ENCODE measurements around the gene SLC22A15. TPM values are rescaled to one million over a fixed set of nuclear protein-coding genes. Genes with fewer than 3 reads are reported as not detected.
"Not testable (repeated sequence)": the region's sequence is repeated elsewhere in the genome, so short reads cannot be mapped to it uniquely, and the experiment has no call there.

The SLC22A15 gene
- polyA plus RNA-seq (ENCODE audit: insufficient read depth in 1 of 5, insufficient read length in 5 of 5, low replicate concordance in 1 of 5): 1 to 10 TPM; 2.8 to 5.2 (median 3.8) TPM
- long read RNA-seq, donor 1: 0 reads
- long read RNA-seq, donor 2: 0 reads
- long read RNA-seq, donor 3: 0 reads
- long read RNA-seq, donor 4: 0 reads
- long read RNA-seq, donor 5: 0 reads
- long read RNA-seq, donor 6, partial matches to known transcripts: 0 of 2 reads
- long read RNA-seq, donor 6, other reads (novel, unspliced or antisense): 0 of 2 reads
- long read RNA-seq, donor 7, full-length matches to known transcripts: 1 of 1 reads
- long read RNA-seq, donor 7, partial matches to known transcripts: 0 of 1 reads
- long read RNA-seq, donor 7, other reads (novel, unspliced or antisense): 0 of 1 reads
- long read RNA-seq, donor 8: 0 reads

DNA sequence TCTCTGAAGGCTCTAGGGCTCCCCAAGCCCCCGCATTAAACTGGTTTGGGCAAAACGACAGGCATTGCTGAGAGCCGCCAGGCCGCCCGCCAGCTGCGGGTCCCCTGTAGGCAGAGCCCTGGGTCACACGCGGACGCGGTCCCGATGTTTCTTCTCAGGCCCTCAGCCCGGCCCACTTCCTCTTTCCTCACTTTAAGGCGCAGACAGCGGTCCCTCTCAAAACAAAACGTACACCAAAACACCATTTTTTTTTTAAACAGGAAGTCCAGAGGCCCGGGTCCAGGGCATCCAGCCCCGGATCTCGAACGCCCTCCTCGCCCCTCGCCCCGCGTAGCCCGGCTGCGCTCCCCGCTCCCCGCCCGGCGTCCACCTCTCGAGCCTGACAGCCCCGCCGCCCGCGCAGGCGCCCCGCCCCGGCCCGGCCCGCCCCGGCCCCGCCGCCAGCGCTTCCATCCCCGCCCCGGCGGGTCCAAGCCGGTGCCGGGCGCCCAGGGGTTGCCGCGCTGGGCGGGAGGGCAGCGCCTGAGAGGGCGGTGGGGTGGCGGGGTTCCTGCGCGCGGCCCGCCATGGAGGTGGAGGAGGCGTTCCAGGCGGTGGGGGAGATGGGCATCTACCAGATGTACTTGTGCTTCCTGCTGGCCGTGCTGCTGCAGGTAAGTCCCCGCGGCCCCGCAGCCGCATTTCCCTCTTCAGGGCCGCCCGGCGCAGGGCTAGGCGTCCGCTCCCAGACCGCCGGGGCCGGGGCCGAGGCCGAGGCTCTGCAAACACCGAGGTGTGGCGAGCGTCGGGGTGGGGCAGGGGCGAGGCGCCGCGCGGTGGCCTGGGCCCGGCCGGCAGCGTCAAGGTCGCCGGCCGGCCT, at the start of gene SLC22A15:
Gene SLC22A15 (plus strand): TSS at position 452 of the 859 bp plus-strand sequence. CDS start 115 bp downstream, at position 567.
- DNase-seq: peak; percentile 56 to 74

GRCh38 chr1:115927971-115928370, 48.3 kb upstream of the SLC22A15 start:
- no peak for DNase-seq

DNA sequence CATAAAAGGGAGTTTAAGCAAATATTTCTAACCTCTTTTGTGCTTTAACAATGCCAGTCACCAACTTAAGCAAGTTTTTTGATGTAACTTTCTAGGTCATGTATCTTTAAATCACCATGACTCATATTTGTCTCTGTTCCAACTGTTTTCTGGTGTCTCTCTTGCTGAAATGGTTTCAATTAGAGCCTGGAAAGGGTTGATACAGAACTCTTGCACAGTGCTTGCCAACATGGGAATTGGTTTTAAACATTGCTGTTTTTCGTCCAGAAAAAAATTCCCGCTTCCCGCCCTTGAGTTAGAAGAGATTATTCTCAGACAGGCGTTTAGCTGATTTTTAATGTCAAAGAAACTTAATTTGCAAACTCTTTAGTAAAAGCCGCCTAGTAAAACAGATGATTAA, 46.4 kb upstream of the SLC22A15 start:
- DNase-seq: peak; percentile 9 to 16

DNA sequence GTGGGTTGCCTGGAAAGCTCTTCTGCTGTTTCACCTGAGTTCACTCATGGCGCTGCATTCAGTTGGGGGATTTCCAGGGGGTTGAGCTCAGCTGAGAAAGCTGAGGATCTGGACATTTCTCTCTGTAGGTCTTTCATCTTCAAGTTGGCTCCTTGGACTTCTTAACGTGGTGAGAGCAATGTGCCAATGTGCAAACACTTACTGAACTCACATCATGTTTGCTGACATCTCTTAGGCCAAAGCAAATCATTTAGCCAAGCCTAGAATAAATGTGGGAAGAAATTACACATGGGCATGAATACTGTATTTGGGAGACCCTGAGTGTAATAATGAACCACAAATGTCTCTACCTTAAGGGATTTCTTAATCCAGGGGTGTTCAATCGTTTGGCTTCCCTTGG, 42.7 kb upstream of the SLC22A15 start:
- no peak for DNase-seq

GRCh38 chr1:115939455-115939854, 36.9 kb upstream of the SLC22A15 start:
- no peak for DNase-seq

DNA sequence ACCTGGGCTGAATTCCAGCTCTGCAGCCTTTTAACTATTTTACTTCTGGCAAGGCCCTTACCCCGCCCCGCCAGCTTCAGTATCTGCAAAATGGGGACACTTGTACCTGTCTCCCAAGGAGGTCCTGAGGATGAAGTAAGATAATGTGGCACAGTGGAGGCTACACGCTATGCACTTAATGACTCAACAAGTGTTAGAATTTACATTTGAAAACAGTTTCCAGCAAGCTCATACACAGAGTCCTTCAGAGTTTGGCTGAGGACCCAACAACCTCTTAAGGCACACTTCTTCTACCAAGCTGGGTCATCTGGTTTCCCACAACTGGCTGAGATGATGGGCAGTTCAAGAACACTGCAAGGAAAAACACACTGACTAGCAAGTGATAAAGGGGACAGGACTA, 30.2 kb upstream of the SLC22A15 start:
- DNase-seq: peak; percentile 17 to 32

DNA sequence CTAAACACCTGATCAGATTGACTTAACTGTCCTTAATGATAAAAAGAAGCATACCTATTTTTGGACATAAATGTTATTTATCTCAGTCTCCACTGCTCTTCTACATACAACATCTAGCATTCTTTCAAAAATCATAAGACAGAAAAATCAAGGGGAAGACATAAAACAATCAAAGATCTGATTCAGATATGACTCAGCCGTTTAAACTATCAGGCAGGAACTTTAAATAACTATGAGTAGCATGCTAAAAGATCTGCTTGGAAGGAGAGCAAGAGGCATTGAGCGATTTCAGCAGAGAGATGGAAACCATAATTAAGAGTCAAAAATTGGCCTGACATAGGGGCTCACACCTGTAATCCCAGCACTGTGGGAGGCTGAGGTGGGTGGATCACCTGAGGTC, 27.2 kb upstream of the SLC22A15 start:
- no peak for DNase-seq

DNA sequence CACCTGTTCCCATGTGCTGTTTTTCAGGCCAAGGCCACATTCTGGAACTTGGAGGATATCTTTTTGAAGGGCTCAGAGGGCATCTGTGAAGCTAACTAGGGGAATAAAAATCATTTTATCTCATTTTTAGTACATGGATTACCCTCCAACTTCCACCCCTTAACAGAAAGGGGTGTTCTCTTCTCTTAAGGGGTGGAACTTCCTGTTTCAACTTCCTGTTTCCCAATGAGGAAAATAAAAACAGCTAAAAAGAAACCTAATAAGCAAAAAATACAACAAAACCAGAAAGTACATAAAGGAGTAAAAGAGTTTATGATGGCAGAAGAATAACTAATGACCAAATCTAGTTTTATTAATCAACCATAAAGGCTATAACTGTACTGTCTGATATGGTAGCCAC, 24.8 kb upstream of the SLC22A15 start:
- no peak for DNase-seq

DNA sequence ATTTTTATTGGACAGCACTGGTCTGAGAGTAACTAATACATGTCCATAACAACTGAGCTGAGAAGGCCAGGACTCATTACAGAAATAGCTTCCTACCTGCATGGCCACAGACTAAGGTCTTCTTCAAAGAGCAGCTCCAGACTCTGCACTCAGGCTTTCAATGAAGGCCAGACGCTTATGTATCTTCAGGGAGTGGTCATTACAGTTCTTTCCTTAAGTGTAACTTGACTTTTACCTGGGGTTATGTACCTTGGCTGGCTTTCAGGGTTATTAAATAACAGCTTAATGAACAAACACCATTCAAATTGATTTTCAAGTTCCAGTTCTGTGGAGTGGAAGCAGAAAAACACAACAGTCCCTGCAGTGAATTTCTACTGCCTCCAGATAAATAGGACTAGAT, 23.8 kb upstream of the SLC22A15 start:
- DNase-seq: no peak

- no peak for DNase-seq
Measured at GRCh38 chr1:115953180-115953579, 23.1 kb upstream of the SLC22A15 start.

- DNase-seq: no peak
Measured at GRCh38 chr1:115954684-115955083, 21.6 kb upstream of the SLC22A15 start.

DNA sequence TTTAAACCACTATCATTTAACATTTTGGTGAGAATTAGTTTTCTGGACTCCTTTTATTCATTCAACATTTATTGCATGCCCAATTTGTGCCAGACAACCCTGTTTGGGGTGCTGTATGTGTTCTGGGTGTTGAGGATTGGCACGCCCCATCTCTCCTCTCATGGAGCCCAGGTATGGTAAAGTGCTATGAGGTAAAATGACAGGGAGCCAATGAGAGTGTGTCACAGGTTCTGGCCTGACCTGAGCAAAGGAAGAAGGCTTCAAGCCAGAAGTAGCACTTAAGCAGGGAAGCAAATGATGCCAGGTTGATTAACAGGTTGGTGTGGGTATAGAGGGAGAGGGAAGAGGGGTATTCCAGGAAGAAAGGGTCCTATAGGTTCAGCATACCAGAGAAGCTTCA, 21.1 kb upstream of the SLC22A15 start:
- no peak for DNase-seq

DNA sequence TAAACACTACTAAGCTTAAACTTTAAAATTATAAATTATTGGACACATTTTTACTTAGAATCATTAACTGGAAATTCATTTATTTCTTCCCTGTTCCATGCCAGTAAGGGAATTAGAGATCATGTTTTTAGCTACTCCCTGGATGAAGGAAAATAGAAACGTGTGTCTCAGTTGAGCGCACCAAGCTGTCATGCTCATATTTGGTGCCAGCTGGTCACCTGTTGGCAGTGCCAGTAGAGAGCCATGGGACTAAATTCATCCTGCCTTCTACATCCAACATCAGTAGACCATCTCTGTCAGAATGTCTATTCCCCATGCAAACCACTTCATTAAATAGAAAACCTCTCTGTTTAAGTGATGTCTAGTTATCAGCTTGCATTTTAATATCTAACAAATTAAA, 17.4 kb upstream of the SLC22A15 start:
- DNase-seq: no peak

DNA sequence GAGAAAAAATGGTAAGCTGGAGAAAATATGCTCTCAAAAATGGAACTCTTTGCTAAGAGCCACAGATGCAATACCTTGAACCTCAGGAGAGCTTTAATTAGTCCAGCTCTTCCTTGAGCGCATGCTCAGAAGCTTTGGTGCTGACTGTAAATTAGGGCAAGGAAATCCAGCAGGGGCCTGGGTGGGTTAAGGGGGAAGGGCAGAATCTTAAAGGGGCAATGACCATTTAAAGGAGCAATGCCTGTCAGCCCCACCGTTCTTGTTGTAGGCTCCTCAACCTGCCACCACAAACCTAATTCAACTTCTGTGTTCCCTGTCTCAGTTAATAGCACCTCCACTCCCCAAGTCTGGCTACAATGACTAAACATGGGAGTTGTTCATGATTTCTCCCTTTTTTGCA, 6.8 kb upstream of the SLC22A15 start:
- no peak for DNase-seq

GRCh38 chr1:115971778-115972177, 4.5 kb upstream of the SLC22A15 start:
- not testable (repeated sequence) for DNase-seq

DNA sequence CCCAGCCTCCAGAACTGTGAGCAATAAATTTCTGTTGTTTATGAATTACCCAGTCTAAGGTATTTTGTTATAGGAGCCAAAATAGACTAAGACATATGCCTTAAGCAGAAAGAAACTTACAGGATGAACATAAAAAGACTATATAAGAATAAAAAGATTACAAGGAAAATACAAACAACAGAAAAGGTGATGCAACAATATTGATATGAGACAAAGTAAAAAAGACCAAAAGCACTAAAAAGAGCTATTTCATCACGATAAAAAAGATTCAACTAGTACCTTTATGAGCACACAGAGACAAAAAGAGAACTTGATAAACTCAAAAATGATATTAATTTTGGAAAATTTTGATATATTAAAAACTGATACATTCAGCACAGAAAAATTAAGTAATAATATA, 3.2 kb upstream of the SLC22A15 start:
- DNase-seq: no peak

DNA sequence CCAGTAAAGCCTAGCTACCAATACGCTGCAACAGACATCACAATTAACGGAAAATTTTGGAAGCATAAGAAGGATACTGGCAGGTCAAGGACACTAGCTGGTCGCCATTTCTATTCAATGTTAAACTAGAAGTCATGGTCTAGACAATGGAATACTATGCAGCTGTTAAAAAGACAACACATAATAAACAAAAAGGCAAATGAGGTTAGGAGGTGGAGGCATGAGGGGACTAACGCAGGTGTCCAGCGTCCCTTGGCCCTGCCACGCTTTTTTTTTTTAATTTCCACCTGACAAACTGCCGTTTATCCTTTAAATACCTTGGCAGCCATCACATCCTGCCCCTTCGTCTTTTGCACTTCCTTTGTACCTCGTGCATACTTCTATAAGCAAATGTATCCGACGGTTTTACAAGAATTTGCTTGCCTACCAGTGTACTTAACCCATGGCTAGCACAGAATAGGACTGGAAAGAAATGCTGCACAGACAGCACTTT, 698 bp upstream of the SLC22A15 start:
- DNase-seq: no peak

DNA sequence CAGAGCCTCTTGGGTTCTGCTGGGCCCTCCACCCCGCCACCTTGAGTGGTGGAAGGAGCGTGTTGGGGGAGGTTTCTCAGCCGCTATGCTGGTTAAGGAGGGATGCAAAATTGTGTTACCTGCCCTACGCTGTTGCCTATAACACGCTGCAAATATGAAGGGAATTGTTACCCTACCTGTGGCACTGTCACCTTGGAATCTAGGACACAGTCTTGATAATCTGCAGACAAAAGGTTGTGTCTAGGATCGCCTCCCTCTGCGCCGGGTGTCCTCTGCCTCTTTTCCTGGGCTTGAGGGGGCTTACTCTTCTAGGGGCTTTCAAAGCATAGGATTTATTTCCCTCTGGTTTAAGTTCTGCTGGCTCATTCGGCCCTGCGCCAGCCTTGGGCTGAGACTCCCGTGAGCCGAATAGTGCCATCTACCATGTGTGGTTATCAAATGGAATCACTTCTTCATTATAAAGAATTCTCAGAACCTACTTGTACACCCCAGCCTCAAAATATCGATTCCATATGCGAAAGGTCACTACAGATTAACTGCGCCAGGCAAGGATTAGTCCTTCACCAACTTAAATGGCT, 697 bp downstream of the SLC22A15 start:
- DNase-seq: no peak

DNA sequence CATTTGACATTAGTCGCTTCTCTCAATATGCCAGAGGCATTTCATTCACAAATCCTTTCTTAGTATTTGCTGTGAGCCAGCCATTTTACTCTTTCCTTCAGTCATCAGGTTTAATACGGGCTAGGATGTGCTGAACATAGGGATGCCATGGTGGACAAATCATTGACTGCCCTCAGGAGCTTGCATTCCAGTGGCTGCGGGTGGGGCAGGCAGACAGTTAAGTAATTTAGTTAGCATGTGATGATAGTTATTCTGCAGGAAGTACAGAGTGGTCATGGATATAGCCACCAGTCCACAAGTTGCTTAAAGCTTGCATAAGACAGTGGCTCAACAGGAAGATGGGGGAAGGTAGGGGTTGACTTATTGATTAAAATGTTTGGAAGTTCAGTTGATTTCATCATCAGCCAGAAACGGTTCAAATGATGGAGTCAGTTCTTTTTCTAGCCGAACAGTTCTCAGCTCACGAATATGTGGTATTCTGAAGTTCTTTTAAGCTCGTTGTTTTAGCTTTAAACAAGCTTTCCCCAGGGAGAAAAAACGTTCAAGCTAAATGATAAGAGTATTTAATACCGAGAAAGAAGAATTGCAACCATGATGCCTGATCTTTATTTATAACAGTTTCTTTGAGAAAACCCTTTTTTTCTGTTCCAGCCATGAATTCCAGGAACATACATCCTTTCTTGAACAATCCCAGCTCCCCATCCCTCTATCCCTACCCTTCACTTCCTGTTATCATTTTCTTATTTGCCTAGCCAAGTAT, 1.4 kb downstream of the SLC22A15 start:
- no peak for DNase-seq

GRCh38 chr1:115978292-115978941, 2.1 kb downstream of the SLC22A15 start:
- no peak for DNase-seq

GRCh38 chr1:115980156-115980555, 3.8 kb downstream of the SLC22A15 start:
- no peak for DNase-seq
